Measurements from ENCODE around the gene TOR3A.

Gene TOR3A

GRCh38 chr1:179046808-179047635 is 34.8 kb upstream of the TOR3A start:
- H4K20me1 ChIP-seq (ENCODE audit: control insufficient read depth, insufficient read depth, low read depth, low read length), result no peaks in the 10 kb centered on the region
- peaks cover 13% of the 10 kb centered on the region for H3K79me2 ChIP-seq (ENCODE audit: control insufficient read depth, low read length)
- peaks cover 6% of the 10 kb centered on the region; the same call in 1 of the 2 replicates for H3K9me3 ChIP-seq (ENCODE audit: control insufficient read depth, insufficient read depth, low read length)
- H3K4me2 ChIP-seq (ENCODE audit: low read length), result no peak overlapping the region
- TF ChIP-seq EZH2phosphoT487 (IDR thresholded peaks at IDR 0.05; ENCODE audit: borderline replicate concordance, low read length) (no peak), CTCF (IDR thresholded peaks at IDR 0.05; ENCODE audit: low read depth, low read length, poor library complexity, severe bottlenecking) (no peak)
- no peaks in the 10 kb centered on the region for H3K27me3 ChIP-seq (ENCODE audit: control insufficient read depth, low read length)
- no peak overlapping the region for H3K27ac ChIP-seq (ENCODE audit: low read depth, low read length)
- H3F3A ChIP-seq (ENCODE audit: control insufficient read depth, insufficient read depth), result no peaks in the 10 kb centered on the region
- no peak overlapping the region for H3K4me3 ChIP-seq (ENCODE audit: low read length)
- no peaks in the 10 kb centered on the region for H3K4me1 ChIP-seq (ENCODE audit: control insufficient read depth, low read length)
- H3K36me3 ChIP-seq (ENCODE audit: control insufficient read depth, low read length), result no peaks in the 10 kb centered on the region
- H3K9me2 ChIP-seq (replicated peaks; ENCODE audit: control insufficient read depth, low read length), result no peaks in the 10 kb centered on the region

GRCh38 chr1:179047636-179047997 is 34.3 kb upstream of the TOR3A start:
- Histone ChIP-seq H3K4me1 (ENCODE audit: control insufficient read depth, low read length) (no peaks in the 10 kb centered on the region), H4K20me1 (ENCODE audit: control insufficient read depth, insufficient read depth, low read depth, low read length) (no peaks in the 10 kb centered on the region), H3K36me3 (ENCODE audit: control insufficient read depth, low read length) (no peaks in the 10 kb centered on the region), H3K9me3 (ENCODE audit: control insufficient read depth, insufficient read depth, low read length) (peaks cover 1% of the 10 kb centered on the region; the same call in 1 of the 2 replicates), H3K27ac (ENCODE audit: low read depth, low read length) (no peak overlapping the region), H3K27me3 (ENCODE audit: control insufficient read depth, low read length) (no peaks in the 10 kb centered on the region), H3K79me2 (ENCODE audit: control insufficient read depth, low read length) (peaks cover 7% of the 10 kb centered on the region), H3K9me2 (replicated peaks; ENCODE audit: control insufficient read depth, low read length) (no peaks in the 10 kb centered on the region), H3K4me2 (ENCODE audit: low read length) (no peak overlapping the region), H3F3A (ENCODE audit: control insufficient read depth, insufficient read depth) (no peaks in the 10 kb centered on the region), H3K4me3 (ENCODE audit: low read length) (no peak overlapping the region)
- TF ChIP-seq EZH2phosphoT487 (IDR thresholded peaks at IDR 0.05; ENCODE audit: borderline replicate concordance, low read length) (no peak), CTCF (IDR thresholded peaks at IDR 0.05; ENCODE audit: low read depth, low read length, poor library complexity, severe bottlenecking) (no peak)

GRCh38 chr1:179048339-179049124 is 33.3 kb upstream of the TOR3A start:
- H3K27me3 ChIP-seq (ENCODE audit: control insufficient read depth, low read length), result no peaks in the 10 kb centered on the region
- no peaks in the 10 kb centered on the region for H3F3A ChIP-seq (ENCODE audit: control insufficient read depth, insufficient read depth)
- no peak overlapping the region for H3K4me3 ChIP-seq (ENCODE audit: low read length)
- H3K27ac ChIP-seq (ENCODE audit: low read depth, low read length), result no peak overlapping the region
- H3K9me2 ChIP-seq (replicated peaks; ENCODE audit: control insufficient read depth, low read length), result no peaks in the 10 kb centered on the region
- no peaks in the 10 kb centered on the region for H4K20me1 ChIP-seq (ENCODE audit: control insufficient read depth, insufficient read depth, low read depth, low read length)
- no peaks in the 10 kb centered on the region for H3K79me2 ChIP-seq (ENCODE audit: control insufficient read depth, low read length)
- no peaks in the 10 kb centered on the region for H3K36me3 ChIP-seq (ENCODE audit: control insufficient read depth, low read length)
- H3K9me3 ChIP-seq (ENCODE audit: control insufficient read depth, insufficient read depth, low read length), result no peaks in the 10 kb centered on the region
- TF ChIP-seq EZH2phosphoT487 (IDR thresholded peaks at IDR 0.05; ENCODE audit: borderline replicate concordance, low read length), result no peak
- TF ChIP-seq CTCF (IDR thresholded peaks at IDR 0.05; ENCODE audit: low read depth, low read length, poor library complexity, severe bottlenecking), result no peak
- no peaks in the 10 kb centered on the region for H3K4me1 ChIP-seq (ENCODE audit: control insufficient read depth, low read length)
- no peak overlapping the region for H3K4me2 ChIP-seq (ENCODE audit: low read length)

Data from DOHH2 (cell line).